GM19328 (cell line): ENCODE data around the gene FAM53B.

Source experiments
- ATAC-seq: cut with Tn5 transposase; IDR thresholded peaks from one replicate; pipeline ENCODE4 v1.9.1; 2021; ENCODE audit warnings: mild to moderate bottlenecking, moderate library complexity; ENCODE audit not compliant: unreplicated experiment

Gene FAM53B

GRCh38 chr10:124681626-124682552 is 62.3 kb downstream of the FAM53B start:
- no peak for ATAC-seq

DNA sequence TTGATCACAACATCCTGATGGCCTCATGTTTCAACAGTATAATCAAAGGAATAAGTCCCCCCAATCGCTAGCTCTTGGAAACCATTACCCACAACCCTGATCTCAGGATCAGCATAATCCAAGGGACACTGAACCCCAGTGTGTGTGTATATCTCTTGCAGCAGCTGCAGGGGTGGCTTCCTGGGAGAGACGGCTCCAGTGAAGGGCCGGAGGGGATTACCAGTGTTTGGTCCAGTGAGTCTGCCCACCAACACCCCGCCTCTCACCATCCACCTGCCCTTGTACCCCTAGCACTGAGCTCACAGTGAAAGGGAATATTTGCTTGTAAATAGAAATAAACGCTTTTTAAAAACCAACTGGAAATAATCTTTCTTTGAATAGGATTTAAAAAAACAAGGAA is 63.1 kb downstream of the FAM53B start:
- no peak for ATAC-seq

DNA sequence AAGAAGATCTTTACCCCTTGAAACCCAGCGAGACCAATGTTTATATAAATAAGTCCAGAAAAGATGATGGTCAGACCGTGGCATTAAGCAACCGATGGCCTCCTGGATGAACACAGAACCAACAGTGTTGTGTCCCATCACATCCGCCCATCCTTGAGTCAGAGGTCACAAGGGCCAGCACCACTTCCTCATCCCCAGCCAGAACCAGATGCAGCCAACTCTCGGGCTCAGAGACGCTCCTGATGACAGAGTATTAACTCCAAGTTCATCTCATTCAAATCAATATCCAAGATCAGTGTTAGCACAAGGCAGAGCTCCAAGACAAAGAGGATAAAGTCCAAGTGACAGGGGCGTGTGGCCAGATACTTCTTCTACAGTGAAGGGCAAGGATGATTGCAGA is 63.5 kb downstream of the FAM53B start:
- no peak for ATAC-seq

DNA sequence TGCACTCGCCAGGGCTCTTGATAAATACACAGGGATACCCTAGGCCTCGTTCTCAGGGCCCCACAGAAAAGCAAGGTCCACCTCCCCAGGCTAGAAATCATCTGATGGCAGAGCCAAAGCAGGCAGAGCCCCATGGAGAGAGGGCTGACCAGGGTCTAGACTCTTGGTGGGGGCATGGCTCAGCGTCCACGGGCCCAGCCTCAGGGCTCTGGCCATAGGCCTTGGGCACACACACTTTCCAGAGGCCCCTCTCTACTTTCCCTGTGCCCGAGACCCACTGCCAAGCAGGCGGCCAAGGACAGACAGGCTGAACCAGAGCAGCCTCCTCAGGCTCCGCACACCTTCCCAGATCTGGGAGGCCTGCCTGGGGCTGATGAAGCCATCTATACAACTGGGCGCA is 64.8 kb downstream of the FAM53B start:
- no peak for ATAC-seq

DNA sequence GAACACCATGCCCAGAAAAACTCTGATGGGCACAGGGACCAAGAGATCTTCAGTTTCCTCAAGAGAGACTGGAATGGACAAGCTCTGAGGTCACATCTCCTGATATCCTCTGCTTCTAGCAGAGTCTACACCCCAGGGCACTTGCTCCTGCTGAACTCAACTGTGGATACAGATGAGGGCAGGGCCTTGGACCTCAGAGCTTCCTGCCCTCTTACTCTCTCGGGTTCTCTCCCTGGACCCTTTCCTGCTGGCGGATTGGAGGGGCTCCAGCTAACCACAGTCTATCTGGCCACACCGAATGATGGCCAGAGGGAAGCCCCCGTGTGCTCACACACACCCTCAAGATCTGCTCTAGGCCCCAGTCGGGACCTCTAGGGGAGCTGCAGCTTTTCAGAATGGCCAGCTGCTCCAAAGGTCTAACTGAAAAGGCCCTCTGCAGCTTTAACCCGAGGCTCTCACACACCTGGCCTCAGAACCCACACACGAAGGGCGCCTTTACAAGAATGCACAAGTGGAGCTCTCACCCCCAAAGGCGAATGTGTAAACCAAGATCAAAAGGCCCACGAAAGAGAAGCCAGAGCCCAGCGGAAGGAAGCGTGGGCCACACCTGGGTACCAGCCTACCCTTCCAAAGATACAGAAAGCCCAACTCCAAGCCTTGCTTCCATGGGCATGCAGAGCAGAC is 65.5 kb downstream of the FAM53B start:
- no peak for ATAC-seq

DNA sequence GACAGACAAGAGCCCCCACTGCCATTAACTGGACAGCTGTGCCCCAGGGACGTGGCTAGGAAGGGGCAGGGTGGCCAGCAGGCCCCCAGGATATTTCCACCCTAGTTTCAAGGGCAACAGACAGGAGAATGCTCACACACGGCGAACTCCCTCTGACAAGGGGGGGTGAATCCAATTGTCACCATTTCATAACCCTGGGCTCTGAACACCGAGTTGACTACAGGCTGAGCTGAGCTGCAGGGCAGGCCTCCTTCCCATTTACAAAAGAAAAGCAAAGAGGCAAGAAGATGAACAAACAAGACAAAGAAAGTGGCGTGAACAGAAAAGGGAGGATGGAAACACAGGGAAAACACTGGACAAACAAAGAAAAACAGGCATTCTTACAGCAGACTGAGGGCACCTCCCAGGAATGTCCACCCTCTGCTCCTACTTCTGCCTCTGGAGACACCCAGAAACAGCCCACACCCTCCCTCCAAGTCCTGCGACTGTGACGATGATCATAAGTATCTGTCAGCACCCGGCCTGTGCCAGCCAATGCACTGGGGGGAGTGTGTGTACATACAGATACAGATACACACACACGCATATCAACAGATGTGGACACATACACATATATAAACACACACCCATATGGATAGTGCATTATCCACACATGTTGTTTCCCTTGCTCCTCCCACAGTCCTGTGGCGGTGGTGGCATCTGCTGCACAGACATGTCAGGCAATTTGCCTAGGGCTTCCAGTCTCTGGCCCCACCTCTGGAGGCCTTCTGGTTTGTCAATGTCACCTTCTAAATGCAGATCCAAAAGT is 66.2 kb downstream of the FAM53B start:
- ATAC-seq = no peak

DNA sequence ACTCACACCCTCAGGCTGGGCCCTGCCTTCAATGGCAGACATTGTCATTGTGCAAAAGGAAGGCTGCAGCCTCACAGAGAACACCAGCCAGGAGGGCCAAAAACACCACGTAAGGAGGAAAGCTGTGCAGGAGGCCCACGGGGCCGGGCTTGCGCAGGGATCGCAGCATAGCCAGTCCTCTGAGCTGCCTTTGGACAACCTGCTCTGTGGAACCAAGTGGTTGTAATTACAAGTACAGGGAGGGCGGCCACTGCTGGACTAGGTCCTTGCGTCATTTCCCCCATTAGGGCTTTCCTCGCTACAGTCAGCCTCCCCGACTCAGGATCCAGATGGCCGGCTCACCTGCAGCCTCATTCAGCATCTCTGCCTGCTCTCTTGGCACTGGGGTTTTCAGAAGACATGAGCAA is 66.9 kb downstream of the FAM53B start:
- no peak for ATAC-seq

DNA sequence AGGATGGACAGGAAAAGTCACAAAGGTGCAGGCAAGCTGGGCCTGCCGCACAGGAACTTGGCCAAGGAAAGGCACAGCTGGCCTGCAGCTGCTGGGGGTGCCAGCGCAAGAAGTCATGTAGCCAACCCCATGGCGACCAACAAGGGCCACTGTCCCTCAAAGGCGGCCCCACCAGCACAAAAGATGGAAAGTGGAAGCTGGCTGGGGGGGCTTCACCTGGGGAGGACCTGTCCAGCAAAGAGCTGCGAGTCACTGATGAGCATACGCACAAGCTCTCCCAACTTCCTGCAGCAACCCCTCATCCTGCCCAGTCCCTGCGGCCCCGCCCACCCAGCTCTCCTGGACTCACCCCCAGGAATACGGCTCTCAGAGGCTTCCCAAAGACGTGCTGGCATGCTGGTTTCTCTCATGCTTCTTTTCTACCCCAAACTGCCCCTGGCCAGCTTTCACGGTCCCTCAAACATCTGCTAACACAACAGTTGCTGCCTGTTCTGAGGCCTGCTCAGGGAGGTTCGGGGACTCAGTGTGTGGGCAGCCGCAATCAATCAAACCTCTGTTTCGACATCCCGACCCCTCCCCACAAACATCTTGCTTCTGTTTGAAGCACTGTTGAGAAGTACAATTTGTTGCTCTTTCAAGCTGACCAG is 67.6 kb downstream of the FAM53B start:
- ATAC-seq = no peak

- ATAC-seq = no peak
Measured at GRCh38 chr10:124675824-124676223, 68.4 kb downstream of the FAM53B start.

- no peak for ATAC-seq
Measured at GRCh38 chr10:124675261-124675660, 68.9 kb downstream of the FAM53B start.

- ATAC-seq = no peak
Measured at GRCh38 chr10:124674768-124675222, 69.4 kb downstream of the FAM53B start.

DNA sequence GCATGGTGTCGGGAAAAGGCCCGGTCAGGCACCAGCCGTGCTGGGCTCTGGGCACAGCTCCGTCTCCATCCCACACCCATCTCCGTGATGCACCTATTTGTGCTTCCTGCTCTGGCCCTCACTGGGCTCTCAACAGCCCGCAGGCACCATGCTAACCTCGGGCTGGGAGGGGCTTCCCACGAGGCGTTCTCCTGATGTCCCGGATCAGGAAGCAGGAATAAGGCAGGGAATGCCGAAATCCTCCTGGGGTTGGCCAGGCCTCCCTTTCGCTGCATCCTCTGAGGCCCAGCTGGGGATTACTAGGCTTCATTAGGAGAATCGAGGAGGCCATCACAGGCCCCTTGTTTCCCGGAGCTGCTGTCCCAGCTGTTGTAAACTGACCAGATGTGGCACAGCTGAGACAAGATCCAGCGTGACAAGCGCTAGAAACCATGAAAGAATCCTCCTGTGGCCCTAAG is 72.0 kb downstream of the FAM53B start:
- no peak for ATAC-seq

- no peak for ATAC-seq
Measured at GRCh38 chr10:124671486-124672075, 72.6 kb downstream of the FAM53B start.

- ATAC-seq = no peak
Measured at GRCh38 chr10:124670849-124671248, 73.3 kb downstream of the FAM53B start.

DNA sequence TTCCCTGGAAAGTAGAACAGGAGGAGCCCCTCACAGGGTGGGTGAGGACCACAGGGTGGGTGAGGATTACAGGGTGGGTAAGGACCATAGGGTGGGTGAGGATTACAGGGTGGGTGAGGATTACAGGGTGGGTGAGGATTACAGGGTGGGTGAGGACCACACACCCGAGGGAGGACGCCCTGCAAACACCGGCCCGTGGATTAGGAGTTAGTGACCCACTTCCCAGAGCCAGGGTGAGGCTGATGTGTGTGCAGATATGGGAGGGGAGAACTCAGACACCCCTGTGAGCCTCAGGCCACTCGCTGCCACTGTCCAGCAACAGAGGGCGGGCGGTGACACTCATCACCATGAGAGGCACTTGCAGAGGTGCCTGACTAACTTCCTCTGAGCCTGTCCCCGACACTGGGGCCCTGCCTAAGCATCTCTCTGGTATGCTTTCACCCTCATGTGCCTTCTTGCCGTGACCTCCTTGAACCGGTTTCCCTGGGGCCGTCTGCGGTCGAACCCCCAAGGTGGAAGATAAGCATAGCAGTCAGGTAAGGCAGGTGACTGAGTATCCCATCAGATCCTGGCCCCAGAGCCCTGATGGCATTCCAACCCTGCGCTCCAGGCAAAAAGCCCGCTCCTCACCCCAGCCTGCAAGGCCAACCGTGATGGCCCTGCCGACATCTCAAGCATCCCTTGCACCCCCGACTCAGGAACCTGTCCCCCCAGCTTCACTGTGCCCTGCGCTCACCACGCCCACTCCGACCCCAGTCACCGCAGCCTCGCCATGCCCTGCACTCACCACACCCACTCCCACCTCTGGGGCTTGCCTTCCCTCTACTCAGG is 74.1 kb downstream of the FAM53B start:
- ATAC-seq = no peak

- no peak for ATAC-seq
Measured at GRCh38 chr10:124669141-124669823, 74.9 kb downstream of the FAM53B start.

- no peak for ATAC-seq
Measured at GRCh38 chr10:124668517-124669051, 75.6 kb downstream of the FAM53B start.
